Natural killer cell (primary cell): Measurements from ENCODE around the gene TRIM62. TPM values are rescaled to one million over a fixed set of nuclear protein-coding genes. Genes with fewer than 3 reads are reported as not detected.

Experiments used
- ATAC-seq, 3 donors: fragments of 150-1000 bp in 2 of 3; fragments of 200-7000 bp in 1 of 3; cut with Tn5 transposase; 1 replicate in 1 of 3; 2 replicates in 2 of 3; pipeline ENCODE4 v1.10.0; 2021; ENCODE audit warnings: mild to moderate bottlenecking in 2 of 3, moderate library complexity in 2 of 3
- DNase-seq, 2 donors: peaks; one replicate each; pipeline versions ENCODE4 v3.0.0 to v3.0.0-alpha.2; 2013 to 2021; ENCODE audit warnings: mixed read lengths in 1 of 2
- H3K27ac ChIP-seq: one replicate; pipeline ENCODE4 v1.5.1; 2013; ENCODE audit warnings: mild to moderate bottlenecking, low read length
- H3K27me3 ChIP-seq: one replicate; pipeline ENCODE4 v1.6.1; 2013; ENCODE audit warnings: low read length; ENCODE audit not compliant: control insufficient read depth, insufficient read depth
- H3K36me3 ChIP-seq: one replicate; pipeline ENCODE4 v1.6.1; 2013; ENCODE audit warnings: low read length; ENCODE audit not compliant: control insufficient read depth, insufficient read depth
- H3K4me1 ChIP-seq: one replicate; pipeline ENCODE4 v1.6.1; 2013; ENCODE audit warnings: low read length; ENCODE audit not compliant: control insufficient read depth, insufficient read depth
- H3K4me3 ChIP-seq: one replicate; pipeline ENCODE4 v1.5.1; 2013; ENCODE audit warnings: low read length
- H3K9me3 ChIP-seq: one replicate; pipeline ENCODE4 v1.6.1; 2013; ENCODE audit warnings: low read length; ENCODE audit not compliant: control insufficient read depth, insufficient read depth
- H3K27ac Mint-ChIP-seq, 2 donors: one replicate each; pipeline ENCODE4 v1.8.0; 2022; ENCODE audit warnings: mild to moderate bottlenecking in 2 of 2, mixed read lengths in 2 of 2, moderate library complexity in 1 of 2
- H3K27me3 Mint-ChIP-seq, 2 donors: one replicate each; pipeline ENCODE4 v1.8.0; 2022; ENCODE audit warnings: low read depth in 2 of 2, mixed read lengths in 2 of 2
- H3K36me3 Mint-ChIP-seq: one replicate; pipeline ENCODE4 v1.8.0; 2022; ENCODE audit warnings: mixed read lengths
- H3K4me1 Mint-ChIP-seq, 2 donors: one replicate each; pipeline ENCODE4 v1.8.0; 2022; ENCODE audit warnings: mixed read lengths in 2 of 2
- H3K4me3 Mint-ChIP-seq: one replicate; pipeline ENCODE4 v1.8.0; 2022; ENCODE audit warnings: mild to moderate bottlenecking, moderate library complexity, mixed read lengths
- H3K9me3 Mint-ChIP-seq, 2 donors: one replicate each; pipeline ENCODE4 v1.8.0; 2022; ENCODE audit warnings: mixed read lengths in 2 of 2
- CTCF ChIP-seq: fragments of 200-600 bp; IDR thresholded peaks from one replicate; pipeline ENCODE4 v1.8.0; 2022; ENCODE audit warnings: antibody characterized with exemption
- WGBS: methylation state at CpG from one replicate; pipeline ENCODE4 v1.1.7; 2013; ENCODE audit warnings: missing lambda C conversion rate; ENCODE audit not compliant: insufficient coverage; 5-methylcytosine and 5-hydroxymethylcytosine counted together
- intact Hi-C: fragments of 100-400 bp; cut with micrococcal nuclease; formaldehyde crosslinking; loops from one replicate; pipeline ENCODE4 v1.14.2; 2022
- total RNA-seq, 4 donors: library from RNA; stranded (reverse); fragments of 120-200 nt in 1 of 4; gene quantifications; one replicate each; pipeline versions ENCODE4 v1.2.3 to v1.2.4, GENCODE V29; 2013 to 2022

The TRIM62 gene
- total RNA-seq, 3 donors from 2014 or later (not counting 1 experiment from before 2014, with no cell fraction given) = 18.2 to 35.4 (median 23.2) TPM

GRCh38 chr1:33180226-33180910 is 1.5 kb downstream of the TRIM62 start:
- H3K9me3 Mint-ChIP-seq = no peaks in the 10 kb centered on the region
- peaks cover 2% of the 10 kb centered on the region for H3K36me3 ChIP-seq
- 32% methylated on average over 28 of the region's 28 CpGs for WGBS
- H3K27me3 Mint-ChIP-seq = peaks cover 11 to 14% of the 10 kb centered on the region in 2 donors
- DNase-seq = peak in 1 of 2 donors; percentile 64
- no peaks in the 10 kb centered on the region for H3K9me3 ChIP-seq
- H3K27me3 ChIP-seq = no peaks in the 10 kb centered on the region
- TF ChIP-seq CTCF = no peak
- H3K4me1 Mint-ChIP-seq = peaks cover 27 to 48% of the 10 kb centered on the region in 2 donors
- peaks cover 23% of the 10 kb centered on the region for H3K4me1 ChIP-seq
- ATAC-seq = no peak
- peak overlapping the region; percentile 45 to 79 for H3K27ac Mint-ChIP-seq
- peak overlapping the region; percentile 91 for H3K4me3 Mint-ChIP-seq
- no peak overlapping the region for H3K4me3 ChIP-seq
- no peaks in the 10 kb centered on the region for H3K36me3 Mint-ChIP-seq
- H3K27ac ChIP-seq = no peak overlapping the region
- intact Hi-C loops = no loop called here

GRCh38 chr1:33178836-33179439 is 2.9 kb downstream of the TRIM62 start:
- no peak overlapping the region for H3K27ac ChIP-seq
- H3K27me3 ChIP-seq = no peaks in the 10 kb centered on the region
- H3K4me1 ChIP-seq = peaks cover 23% of the 10 kb centered on the region

GRCh38 chr1:33177996-33178540 is 3.8 kb downstream of the TRIM62 start:
- Histone ChIP-seq H3K9me3 (no peaks in the 10 kb centered on the region), H3K4me3 (no peak overlapping the region), H3K27ac (no peak overlapping the region), H3K4me1 (peaks cover 18% of the 10 kb centered on the region), H3K27me3 (no peaks in the 10 kb centered on the region), H3K36me3 (peaks cover 5% of the 10 kb centered on the region)
- Mint-ChIP-seq H3K27me3 (no peaks in the 10 kb centered on the region), H3K36me3 (no peaks in the 10 kb centered on the region), H3K4me1 (peaks cover 22 to 41% of the 10 kb centered on the region in 2 donors), H3K4me3 (no peak overlapping the region), H3K27ac (no peak overlapping the region), H3K9me3 (no peaks in the 10 kb centered on the region)
- ATAC-seq = no peak
- WGBS = 92% methylated on average over 3 of the region's 3 CpGs
- DNase-seq = no peak
- intact Hi-C loops = no loop called here
- no peak for TF ChIP-seq CTCF

More at GRCh38 chr1:33178836-33179439, 2.9 kb downstream of the TRIM62 start:
- intact Hi-C loops = no loop called here
- ATAC-seq = no peak
- no peak for DNase-seq
- peaks cover 27 to 48% of the 10 kb centered on the region in 2 donors for H3K4me1 Mint-ChIP-seq
- no peak for TF ChIP-seq CTCF
- peaks cover 7 to 8% of the 10 kb centered on the region in 2 donors for H3K27me3 Mint-ChIP-seq
- no peaks in the 10 kb centered on the region for H3K9me3 Mint-ChIP-seq
- no peak overlapping the region for H3K27ac Mint-ChIP-seq
- Histone ChIP-seq H3K9me3 (no peaks in the 10 kb centered on the region), H3K4me3 (no peak overlapping the region), H3K36me3 (peaks cover 5% of the 10 kb centered on the region)
- WGBS = 95% methylated on average over 4 of the region's 4 CpGs
- no peaks in the 10 kb centered on the region for H3K36me3 Mint-ChIP-seq
- peak overlapping the region; percentile 49 for H3K4me3 Mint-ChIP-seq
